HEK293T (cell line): ENCODE measurements around the gene NTPCR.

Experiments
- CTCF ChIA-PET: fragments of 350-600 bp; formaldehyde crosslinking; extraction: SDS; loops from one replicate; lab custom pipeline; 2021; ENCODE audit warnings: antibody characterized with exemption, inconsistent platforms; lab: Yijun Ruan, JAX
- POLR2A ChIA-PET: fragments of 350-600 bp; formaldehyde crosslinking; extraction: SDS; loops from one replicate; lab custom pipeline; 2020; ENCODE audit warnings: antibody characterized with exemption, inconsistent platforms; lab: Yijun Ruan, JAX
- DNase-seq: peaks from one replicate; pipeline ENCODE4 v3.0.0; 2012; ENCODE audit warnings: mixed read lengths; ENCODE audit errors: extremely low spot score
- ARNT ChIP-seq: fragments of 450-650 bp; IDR thresholded peaks from 2 replicates; pipeline ENCODE4 v1.6.1; 2017; ENCODE audit warnings: mild to moderate bottlenecking
- BHLHE40 ChIP-seq: fragments of 450-650 bp; IDR thresholded peaks from 2 replicates; pipeline ENCODE4 v1.6.1; 2016; ENCODE audit warnings: mild to moderate bottlenecking, moderate library complexity, borderline replicate concordance
- CTBP1 ChIP-seq: fragments of 450-650 bp; IDR thresholded peaks from 2 replicates; pipeline ENCODE4 v1.6.1; 2016; ENCODE audit warnings: borderline replicate concordance
- ELF4 ChIP-seq: fragments of 450-650 bp; IDR thresholded peaks from 2 replicates; pipeline ENCODE4 v1.6.1; 2017; ENCODE audit warnings: antibody characterized with exemption
- FOXA1 ChIP-seq: fragments of 450-650 bp; IDR thresholded peaks from 2 replicates; pipeline ENCODE4 v1.6.1; 2016; ENCODE audit warnings: mild to moderate bottlenecking
- FOXK2 ChIP-seq: fragments of 450-650 bp; IDR thresholded peaks from 2 replicates; pipeline ENCODE4 v1.6.1; 2016; ENCODE audit warnings: mild to moderate bottlenecking
- FOXM1 ChIP-seq: fragments of 450-650 bp; IDR thresholded peaks from 2 replicates; pipeline ENCODE4 v1.6.1; 2017; ENCODE audit warnings: mild to moderate bottlenecking, borderline replicate concordance
- HDGF ChIP-seq: fragments of 450-650 bp; IDR thresholded peaks from 2 replicates; pipeline ENCODE4 v1.6.1; 2017; ENCODE audit warnings: antibody characterized with exemption, borderline replicate concordance
- L3MBTL2 ChIP-seq: fragments of 450-650 bp; conservative IDR thresholded peaks from 2 replicates; pipeline ENCODE4 v1.6.1; 2016; ENCODE audit warnings: mild to moderate bottlenecking
- LEF1 ChIP-seq: fragments of 450-650 bp; IDR thresholded peaks from 2 replicates; pipeline ENCODE4 v1.6.1; 2017; ENCODE audit warnings: mild to moderate bottlenecking, borderline replicate concordance
- NFRKB ChIP-seq: fragments of 450-650 bp; IDR thresholded peaks from 2 replicates; pipeline ENCODE4 v1.6.1; 2016; ENCODE audit warnings: mild to moderate bottlenecking, moderate library complexity
- PKNOX1 ChIP-seq: fragments of 450-650 bp; IDR thresholded peaks from 2 replicates; pipeline ENCODE4 v1.6.1; 2016
- SP1 ChIP-seq: fragments of 450-650 bp; IDR thresholded peaks from 2 replicates; pipeline ENCODE4 v1.6.1; 2017
- SUZ12 ChIP-seq: fragments of 450-650 bp; IDR thresholded peaks from 2 replicates; pipeline ENCODE4 v1.6.1; 2016; ENCODE audit warnings: mild to moderate bottlenecking
- TARDBP ChIP-seq: fragments of 450-650 bp; IDR thresholded peaks from 2 replicates; pipeline ENCODE4 v1.6.1; 2016
- ZNF384 ChIP-seq: fragments of 450-650 bp; IDR thresholded peaks from 2 replicates; pipeline ENCODE4 v1.6.1; 2016

NTPCR gene

GRCh38 chr1:232950197-232951176, at the start of gene NTPCR:
NTPCR (plus strand) TSS chr1:232950611; CDS start chr1:232950711, 100 bp downstream.
- no peak; the same call in 1 of the 2 replicates for TF ChIP-seq HDGF
- peak; percentile 78 for TF ChIP-seq L3MBTL2
- peak; percentile 41; the same call in 1 of the 2 replicates for TF ChIP-seq SP1
- peak; percentile 100 for DNase-seq
- CTCF ChIA-PET, result interaction anchor here (0.6 kb wide), 1 partner anchor 1533 kb away, joined by 3 read pairs; no protein-coding TSS in a partner anchor
- POLR2A ChIA-PET, result interaction anchor here (0.7 to 1.3 kb wide), 11 partner anchors 10 to 321 kb away, joined by 3 to 7 read pairs (median 4); partner anchors contain the start of gene SIPA1L2

GRCh38 chr1:232900818-232901217, 49.6 kb upstream of the NTPCR start:
- ChIA-PET POLR2A (no interaction called here), CTCF (interaction anchor here (0.5 kb wide), 1 partner anchor 322 kb away, joined by 5 read pairs; no protein-coding TSS in a partner anchor)
- DNase-seq, result no peak
- TF ChIP-seq HDGF, result no peak
- no peak for TF ChIP-seq TARDBP
- no peak for TF ChIP-seq PKNOX1
- TF ChIP-seq NFRKB, result no peak
- TF ChIP-seq ZNF384, result no peak
- no peak for TF ChIP-seq BHLHE40
- TF ChIP-seq FOXM1, result no peak
- no peak for TF ChIP-seq CTBP1
- no peak for TF ChIP-seq ELF4
- TF ChIP-seq L3MBTL2, result no peak
- TF ChIP-seq ARNT, result no peak
- TF ChIP-seq SP1, result no peak
- no peak for TF ChIP-seq FOXA1
- TF ChIP-seq FOXK2, result no peak
- TF ChIP-seq LEF1, result no peak
- no peak for TF ChIP-seq SUZ12

- no peak for DNase-seq
- ChIA-PET POLR2A (no interaction called here), CTCF (no interaction called here)
- TF ChIP-seq L3MBTL2, result no peak
Measured at GRCh38 chr1:232901255-232901654, 49.2 kb upstream of the NTPCR start.

GRCh38 chr1:232902774-232903350, 47.5 kb upstream of the NTPCR start:
- ChIA-PET POLR2A (no interaction called here), CTCF (no interaction called here)
- DNase-seq, result no peak
- no peak for TF ChIP-seq BHLHE40
- no peak for TF ChIP-seq ELF4
- no peak for TF ChIP-seq FOXA1
- no peak for TF ChIP-seq FOXK2
- no peak for TF ChIP-seq CTBP1
- no peak for TF ChIP-seq FOXM1
- TF ChIP-seq L3MBTL2, result no peak
- no peak for TF ChIP-seq SUZ12
- TF ChIP-seq TARDBP, result no peak
- TF ChIP-seq SP1, result no peak
- no peak for TF ChIP-seq ARNT
- no peak for TF ChIP-seq NFRKB
- no peak for TF ChIP-seq PKNOX1
- no peak for TF ChIP-seq HDGF
- TF ChIP-seq ZNF384, result no peak
- no peak for TF ChIP-seq LEF1

GRCh38 chr1:232904131-232904530, 46.3 kb upstream of the NTPCR start:
- no peak for DNase-seq
- no peak for TF ChIP-seq HDGF
- TF ChIP-seq BHLHE40, result no peak
- TF ChIP-seq ZNF384, result no peak
- no peak for TF ChIP-seq FOXA1
- ChIA-PET CTCF (no interaction called here), POLR2A (no interaction called here)

GRCh38 chr1:232904566-232904965, 45.8 kb upstream of the NTPCR start:
- CTCF ChIA-PET, result no interaction called here
- TF ChIP-seq SUZ12, result no peak
- POLR2A ChIA-PET, result no interaction called here
- DNase-seq, result no peak

GRCh38 chr1:232905331-232906034, 44.9 kb upstream of the NTPCR start:
- ChIA-PET CTCF (no interaction called here), POLR2A (no interaction called here)
- TF ChIP-seq ZNF384 (no peak), BHLHE40 (no peak), FOXM1 (no peak), LEF1 (no peak), NFRKB (no peak), SUZ12 (no peak), L3MBTL2 (no peak), FOXA1 (no peak), PKNOX1 (no peak), TARDBP (no peak), SP1 (no peak), HDGF (no peak), FOXK2 (no peak)
- DNase-seq, result no peak
